HFFc6 (cell line): ENCODE data around the gene PDS5B. TPM values are rescaled to one million over a fixed set of nuclear protein-coding genes. Genes with fewer than 3 reads are reported as not detected.
A peak's percentile ranks its signal among the peaks of the same experiment; 100 is the strongest.
"Not testable (repeated sequence)": the region's sequence is repeated elsewhere in the genome, so short reads cannot be mapped to it uniquely, and the experiment has no call there.

Experiments
- DNase-seq: peaks from one replicate; pipeline ENCODE4 v3.0.0-alpha.2; 2018
- H3K27ac Mint-ChIP-seq: 2 replicates; pipeline ENCODE4 v1.8.0; 2020; ENCODE audit warnings: mild to moderate bottlenecking, mixed read lengths
- H3K27me3 Mint-ChIP-seq: 2 replicates; pipeline ENCODE4 v1.8.0; 2021; ENCODE audit warnings: mild to moderate bottlenecking, moderate library complexity, mixed read lengths; ENCODE audit not compliant: insufficient read depth
- H3K36me3 Mint-ChIP-seq: 2 replicates; pipeline ENCODE4 v1.8.0; 2021; ENCODE audit warnings: low read depth, mixed read lengths
- H3K4me1 Mint-ChIP-seq: 2 replicates; pipeline ENCODE4 v1.8.0; 2020; ENCODE audit warnings: low read depth, mixed read lengths
- H3K4me3 Mint-ChIP-seq: 2 replicates; pipeline ENCODE4 v1.8.0; 2020; ENCODE audit warnings: mild to moderate bottlenecking, moderate library complexity, mixed read lengths
- H3K9me3 Mint-ChIP-seq: 2 replicates; pipeline ENCODE4 v1.8.0; 2020; ENCODE audit warnings: mild to moderate bottlenecking, mixed read lengths
- CTCF ChIP-seq: fragments of 200-600 bp; sonication (generic); IDR thresholded peaks from 2 replicates; pipeline ENCODE4 v1.5.0; 2021; ENCODE audit warnings: antibody characterized with exemption, mild to moderate bottlenecking
- total RNA-seq, 6 experiments: library from RNA; stranded (reverse); fragmentation: NEBNext Ultra II Directional; extraction: Animal tissue kit (Norgen Biotek cat#: 25700); gene quantifications; 2 replicates in 1 of 6; 3 replicates in 5 of 6; pipeline ENCODE4 v1.2.3, GENCODE V29; 2021

Gene PDS5B
- total RNA-seq, 6 experiments from 2014 or later, result 21.0 to 28.9 (median 24.6) TPM

- H3K36me3 Mint-ChIP-seq, result peaks cover 9% of the 10 kb centered on the region; the same call in 1 of the 2 replicates
- H3K9me3 Mint-ChIP-seq, result peaks cover 8% of the 10 kb centered on the region; the same call in 1 of the 2 replicates
- TF ChIP-seq CTCF, result no peak
- peaks cover 11% of the 10 kb centered on the region for H3K4me1 Mint-ChIP-seq
- no peak for DNase-seq
- H3K27ac Mint-ChIP-seq, result no peak overlapping the region
- H3K27me3 Mint-ChIP-seq, result no peaks in the 10 kb centered on the region; the same call in 1 of the 2 replicates
- H3K4me3 Mint-ChIP-seq, result no peak overlapping the region
Observed at GRCh38 chr13:32726374-32727037, 140.3 kb downstream of the PDS5B start.

GRCh38 chr13:32728327-32728726, 142.1 kb downstream of the PDS5B start:
- TF ChIP-seq CTCF, result no peak
- H3K4me3 Mint-ChIP-seq, result no peak overlapping the region
- H3K4me1 Mint-ChIP-seq, result peaks cover 18% of the 10 kb centered on the region
- H3K27me3 Mint-ChIP-seq, result no peaks in the 10 kb centered on the region; the same call in 1 of the 2 replicates
- DNase-seq, result no peak
- H3K9me3 Mint-ChIP-seq, result peaks cover 8% of the 10 kb centered on the region; the same call in 1 of the 2 replicates
- H3K36me3 Mint-ChIP-seq, result peaks cover 9% of the 10 kb centered on the region; the same call in 1 of the 2 replicates
- no peak overlapping the region for H3K27ac Mint-ChIP-seq

- not testable (repeated sequence) for H3K4me3 Mint-ChIP-seq, DNase-seq, H3K27ac Mint-ChIP-seq, H3K36me3 Mint-ChIP-seq, H3K27me3 Mint-ChIP-seq, H3K9me3 Mint-ChIP-seq
- H3K4me1 Mint-ChIP-seq, result peaks cover 18% of the 10 kb centered on the region
Observed at GRCh38 chr13:32729097-32729496, 142.8 kb downstream of the PDS5B start.

- H3K9me3 Mint-ChIP-seq, result peaks cover 8% of the 10 kb centered on the region; the same call in 1 of the 2 replicates
- H3K27ac Mint-ChIP-seq, result no peak overlapping the region
- no peaks in the 10 kb centered on the region; the same call in 1 of the 2 replicates for H3K27me3 Mint-ChIP-seq
- peaks cover 9% of the 10 kb centered on the region; the same call in 1 of the 2 replicates for H3K36me3 Mint-ChIP-seq
- TF ChIP-seq CTCF, result no peak
- H3K4me3 Mint-ChIP-seq, result no peak overlapping the region
- no peak for DNase-seq
- H3K4me1 Mint-ChIP-seq, result peaks cover 34% of the 10 kb centered on the region
Observed at GRCh38 chr13:32731074-32731473, 144.8 kb downstream of the PDS5B start.

GRCh38 chr13:32731576-32731975, 145.3 kb downstream of the PDS5B start:
- no peak for TF ChIP-seq CTCF
- H3K4me3 Mint-ChIP-seq, result no peak overlapping the region
- peaks cover 9% of the 10 kb centered on the region; the same call in 1 of the 2 replicates for H3K36me3 Mint-ChIP-seq
- H3K27me3 Mint-ChIP-seq, result no peaks in the 10 kb centered on the region; the same call in 1 of the 2 replicates
- H3K27ac Mint-ChIP-seq, result 0 out of 2 replicates have a peak overlapping the region, but pooled peaks have one; percentile 9
- peaks cover 39% of the 10 kb centered on the region for H3K4me1 Mint-ChIP-seq
- peaks cover 8% of the 10 kb centered on the region; the same call in 1 of the 2 replicates for H3K9me3 Mint-ChIP-seq
- peak; percentile 22 for DNase-seq

- no peak overlapping the region; the same call in 1 of the 2 replicates for H3K4me3 Mint-ChIP-seq
- no peak for TF ChIP-seq CTCF
- peaks cover 9% of the 10 kb centered on the region; the same call in 1 of the 2 replicates for H3K36me3 Mint-ChIP-seq
- no peak overlapping the region for H3K27ac Mint-ChIP-seq
- DNase-seq, result no peak
- H3K27me3 Mint-ChIP-seq, result no peaks in the 10 kb centered on the region
- H3K4me1 Mint-ChIP-seq, result peaks cover 53% of the 10 kb centered on the region
- peaks cover 8% of the 10 kb centered on the region; the same call in 1 of the 2 replicates for H3K9me3 Mint-ChIP-seq
Observed at GRCh38 chr13:32733690-32734089, 147.4 kb downstream of the PDS5B start.
